Measurements from ENCODE around the gene ARHGAP30.
A peak's percentile ranks its signal among the peaks of the same experiment; 100 is the strongest.

The ARHGAP30 gene

GRCh38 chr1:161090617-161091016, 20.9 kb upstream of the ARHGAP30 start:
- no peak for DNase-seq

- DNase-seq: no peak
Observed at GRCh38 chr1:161089938-161090337, 20.2 kb upstream of the ARHGAP30 start.

- DNase-seq: no peak
Observed at GRCh38 chr1:161089251-161089924, 19.7 kb upstream of the ARHGAP30 start, which contains the start of gene NECTIN4. Gene NECTIN4 (minus strand): TSS chr1:161089558. CDS start chr1:161089296, 262 bp downstream.

GRCh38 chr1:161088587-161089110, 19.0 kb upstream of the ARHGAP30 start:
- DNase-seq: no peak

GRCh38 chr1:161086457-161086856, 16.8 kb upstream of the ARHGAP30 start:
- no peak for DNase-seq

GRCh38 chr1:161085165-161085564, 15.5 kb upstream of the ARHGAP30 start:
- no peak for DNase-seq

- DNase-seq: no peak
Observed at GRCh38 chr1:161084597-161084988, 14.9 kb upstream of the ARHGAP30 start.

- no peak for DNase-seq
Observed at GRCh38 chr1:161083748-161084596, 14.3 kb upstream of the ARHGAP30 start.

- DNase-seq: no peak
Observed at GRCh38 chr1:161082996-161083747, 13.5 kb upstream of the ARHGAP30 start.

- DNase-seq: no peak
Observed at GRCh38 chr1:161082483-161082882, 12.8 kb upstream of the ARHGAP30 start.

- no peak for DNase-seq
Observed at GRCh38 chr1:161081519-161081918, 11.8 kb upstream of the ARHGAP30 start.

- DNase-seq: no peak
Observed at GRCh38 chr1:161080441-161081405, 11.0 kb upstream of the ARHGAP30 start.

GRCh38 chr1:161079436-161080110, 9.9 kb upstream of the ARHGAP30 start:
- DNase-seq: no peak

- no peak for DNase-seq
Observed at GRCh38 chr1:161077426-161077825, 7.7 kb upstream of the ARHGAP30 start.

- no peak for DNase-seq
Observed at GRCh38 chr1:161076410-161076809, 6.7 kb upstream of the ARHGAP30 start.

GRCh38 chr1:161074676-161075368, 5.1 kb upstream of the ARHGAP30 start:
- DNase-seq: no peak

GRCh38 chr1:161073474-161074121, 3.9 kb upstream of the ARHGAP30 start:
- no peak for DNase-seq

GRCh38 chr1:161072751-161073449, 3.2 kb upstream of the ARHGAP30 start:
- DNase-seq: no peak

- peak; percentile 54 for DNase-seq
Observed at GRCh38 chr1:161071886-161072371, 2.2 kb upstream of the ARHGAP30 start.
